Stimulated activated CD4-positive, alpha-beta T cell treated with anti-CD3 and anti-CD28 coated beads, TNF-alpha, amount 100 ng/mL, for 48 hours (primary cell): ENCODE data around the gene GTF2A1.
"Not testable (repeated sequence)": the region's sequence is repeated elsewhere in the genome, so short reads cannot be mapped to it uniquely, and the experiment has no call there.

Experiments used
- DNase-seq, 3 donors: peaks; one replicate each; pipeline ENCODE4 v3.0.0-alpha.2; 2020; ENCODE audit warnings: low read depth in 3 of 3

Gene GTF2A1

DNA sequence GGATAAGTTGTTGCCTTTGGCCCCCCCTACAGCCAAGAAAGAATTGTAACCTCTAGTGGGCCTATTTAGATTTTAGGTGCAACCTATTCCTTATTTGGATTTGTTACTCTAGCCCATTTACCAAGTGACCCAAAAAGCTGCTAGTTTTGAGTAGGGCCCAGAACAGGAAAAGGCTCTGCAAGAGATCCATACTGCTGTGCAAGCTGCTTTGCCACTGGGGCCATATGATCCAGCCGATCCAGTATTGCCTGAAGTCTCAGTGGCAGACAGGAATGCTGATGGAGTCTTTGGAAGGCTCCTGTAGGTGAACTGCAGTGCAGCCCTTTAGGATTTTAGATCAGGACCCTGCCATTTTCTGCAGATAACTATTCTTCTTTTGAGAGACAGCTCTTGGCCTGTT lies 12.9 kb upstream of the GTF2A1 start:
- DNase-seq = no peak

DNA sequence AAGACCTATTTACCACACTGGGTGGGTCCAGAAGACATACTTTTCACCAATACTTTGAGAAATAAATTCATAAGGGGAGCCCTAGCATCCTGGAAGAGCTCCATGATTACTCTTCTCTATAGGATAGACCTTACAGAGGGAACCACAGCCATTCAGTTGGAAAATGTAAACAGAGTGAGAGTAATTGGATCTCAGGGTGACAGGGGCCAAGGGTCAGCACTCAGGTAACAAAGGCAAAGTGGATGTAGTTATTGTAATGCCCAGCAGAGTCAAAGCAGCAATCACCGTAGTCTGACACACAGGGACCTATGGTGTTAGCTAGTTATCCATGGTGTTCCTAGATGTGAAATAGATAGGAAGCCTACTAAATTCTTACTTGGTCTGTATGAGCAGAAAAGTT lies 10.8 kb upstream of the GTF2A1 start:
- no peak for DNase-seq

DNA sequence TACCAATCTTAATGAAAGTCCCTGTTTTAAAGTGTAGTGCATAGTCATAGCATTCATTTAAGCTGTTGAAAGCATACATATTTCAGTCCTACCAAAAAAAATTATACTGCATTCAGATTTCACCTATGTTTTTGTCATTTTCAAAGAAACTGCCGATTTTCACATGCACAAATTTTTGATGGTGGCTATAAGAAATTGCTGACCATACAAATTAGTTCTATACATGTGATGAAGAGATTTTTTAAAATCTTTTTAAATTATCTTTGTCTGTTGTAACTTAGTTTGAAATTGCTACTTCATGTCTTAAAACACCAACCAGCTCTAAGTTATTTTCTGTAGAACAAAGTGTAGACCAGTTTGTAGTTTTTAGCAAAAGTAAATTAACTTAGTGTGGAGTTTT lies 3.5 kb upstream of the GTF2A1 start:
- DNase-seq = no peak

DNA sequence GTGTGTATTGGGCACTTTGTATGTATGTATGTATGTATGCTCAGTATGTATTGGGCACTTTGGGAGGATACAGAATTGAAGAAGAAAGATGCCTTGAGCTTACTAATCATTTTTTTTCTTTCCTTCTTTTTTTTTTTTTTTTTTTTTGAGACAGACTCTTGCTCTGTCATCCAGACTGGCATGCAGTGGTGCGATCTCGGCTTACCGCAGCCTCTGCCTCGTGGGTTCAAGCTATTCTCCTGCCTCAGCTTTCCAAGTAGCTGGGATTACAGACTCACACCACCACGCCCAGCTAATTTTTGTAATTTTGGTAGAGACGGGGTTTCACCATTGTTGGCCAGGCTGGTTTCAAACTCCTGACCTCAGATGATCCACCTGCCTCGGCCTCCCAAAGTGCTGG lies 3.0 kb upstream of the GTF2A1 start:
- DNase-seq = not testable (repeated sequence)

DNA sequence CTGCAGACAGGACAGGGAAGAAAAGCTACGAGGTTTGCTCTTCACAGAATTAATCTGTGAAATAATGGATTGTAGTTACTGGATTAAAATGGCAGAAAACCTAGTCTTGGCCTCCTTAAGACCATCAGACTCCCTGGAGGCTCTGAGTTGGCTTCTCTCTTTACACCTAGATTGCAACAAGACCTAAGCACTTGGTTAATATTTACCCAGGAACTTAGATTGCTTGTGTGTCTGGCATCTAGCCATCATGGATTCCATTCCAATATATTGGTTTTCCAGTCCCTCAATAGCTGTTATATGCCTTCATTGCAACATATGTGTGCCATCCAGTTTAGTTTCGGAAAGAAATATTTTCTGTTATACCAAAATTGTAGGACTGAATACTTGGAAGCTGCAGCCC lies 1.9 kb upstream of the GTF2A1 start:
- no peak for DNase-seq

DNA sequence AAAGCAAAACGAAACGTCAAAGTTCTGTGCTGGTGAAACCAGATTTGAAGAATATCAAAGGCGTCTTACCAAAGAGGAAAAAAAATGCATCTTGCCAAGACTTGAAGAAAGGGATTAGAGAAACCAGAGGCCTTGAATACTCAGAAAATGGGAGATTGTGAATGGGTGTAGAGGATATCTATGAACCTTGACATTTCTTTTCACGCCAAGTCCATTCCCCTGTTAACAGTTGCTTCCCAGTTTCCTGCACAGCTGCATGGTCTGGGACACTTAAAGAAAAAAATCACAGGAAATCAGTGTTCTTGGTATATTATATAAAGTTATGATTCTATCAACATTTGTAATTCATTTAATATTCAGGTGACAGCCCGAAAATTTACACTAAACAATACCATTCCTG lies 1.4 kb upstream of the GTF2A1 start:
- DNase-seq = no peak

DNA sequence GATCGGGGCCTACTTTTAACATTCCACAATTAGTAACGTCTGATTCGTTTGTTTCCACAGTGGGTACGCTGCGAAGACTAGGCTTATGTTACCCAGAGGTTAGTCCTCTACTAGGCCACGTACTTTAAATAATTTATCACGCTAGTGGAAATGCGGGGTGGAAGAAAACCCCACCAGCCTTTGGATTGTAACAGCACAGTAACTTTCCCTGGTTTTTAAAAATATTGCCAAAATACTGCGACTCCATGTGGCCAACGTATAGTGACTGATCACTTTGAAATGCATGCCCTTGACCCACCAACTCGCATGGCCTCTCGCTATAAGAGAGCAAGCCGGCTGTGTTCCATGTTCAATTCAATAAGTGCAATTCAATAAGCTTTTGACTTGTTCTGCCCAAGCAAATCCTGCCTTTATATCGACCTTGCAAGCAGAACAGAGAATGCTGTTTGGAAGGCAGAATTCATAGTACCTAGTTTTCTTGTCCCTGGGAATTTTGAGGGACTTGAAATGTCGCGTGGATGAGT lies 882 bp upstream of the GTF2A1 start:
- no peak for DNase-seq

- DNase-seq = no peak
Measured at GRCh38 chr14:81220580-81220829, 254 bp downstream of the GTF2A1 start.

DNA sequence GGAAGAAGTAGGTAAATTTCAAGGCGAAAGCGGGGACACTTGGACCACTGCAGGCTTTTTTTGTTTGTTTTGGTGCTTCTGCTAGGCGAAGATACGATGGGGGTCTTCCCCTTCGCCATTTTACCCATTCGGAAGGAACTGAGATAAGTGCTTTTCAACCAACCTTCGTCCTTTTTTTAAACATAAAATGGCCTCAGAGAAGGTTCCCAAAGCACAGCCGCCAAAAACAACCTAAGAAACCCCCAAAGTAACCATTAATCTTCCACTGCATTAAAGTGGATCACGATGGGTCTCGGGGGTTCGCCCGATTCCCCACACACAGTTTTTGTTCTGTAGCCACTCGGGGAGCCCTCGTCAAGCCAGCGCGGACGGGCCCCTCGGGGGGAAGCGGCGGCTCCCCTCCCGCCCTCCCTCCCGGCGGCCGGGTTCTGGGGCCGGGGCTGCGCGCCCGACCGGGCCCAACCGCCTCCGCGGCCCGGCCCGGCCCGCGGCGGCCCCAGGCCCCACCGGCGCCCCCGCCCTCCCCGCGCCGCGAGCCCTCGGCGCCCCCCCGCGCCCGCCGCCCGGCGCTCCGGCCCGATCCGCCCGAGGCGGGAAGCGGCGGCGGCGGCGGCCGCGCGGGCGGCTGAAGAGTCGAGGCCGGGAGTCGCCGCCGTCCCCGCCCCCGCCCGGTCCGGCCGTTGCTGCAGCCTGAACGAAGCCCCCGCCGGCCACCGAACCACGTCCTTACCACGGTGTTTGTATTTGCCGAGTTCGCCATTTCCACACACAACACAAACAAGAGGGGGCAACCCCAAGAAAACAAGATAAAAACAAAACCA lies 790 bp downstream of the GTF2A1 start:
- DNase-seq = peak in 1 of 3 donors; percentile 22

DNA sequence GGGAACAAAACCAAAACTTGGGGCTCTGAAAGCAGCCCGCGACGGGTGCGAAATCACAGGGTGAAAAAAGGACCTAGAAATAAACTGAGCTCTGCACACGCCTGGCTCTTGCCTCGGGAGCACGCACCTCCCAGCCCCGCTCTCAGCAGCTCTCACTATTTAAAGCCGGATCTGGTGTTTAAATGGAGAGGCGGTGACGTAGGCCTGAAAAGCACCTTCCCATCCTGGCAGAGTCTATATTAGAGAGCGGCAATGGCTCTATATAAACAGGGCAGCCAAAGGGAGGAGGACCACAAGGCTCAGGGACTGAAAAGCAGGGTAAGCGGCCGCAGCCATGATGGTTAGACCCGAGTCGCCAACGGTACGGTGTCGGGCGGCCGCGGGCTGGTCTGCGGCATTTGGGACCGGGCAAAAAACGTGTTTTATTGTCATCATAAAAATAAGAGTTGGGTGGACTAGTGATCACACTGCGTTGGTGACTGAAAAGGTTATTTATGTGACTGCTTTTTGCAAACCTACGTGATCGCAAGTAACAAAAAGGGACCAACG lies 1.5 kb downstream of the GTF2A1 start:
- peak; percentile 61 to 73 (median 67) for DNase-seq

- no peak for DNase-seq
Measured at GRCh38 chr14:81211844-81212243, 8.9 kb downstream of the GTF2A1 start.

- no peak for DNase-seq
Measured at GRCh38 chr14:81209167-81209836, 11.5 kb downstream of the GTF2A1 start.

- DNase-seq = no peak
Measured at GRCh38 chr14:81208489-81208888, 12.3 kb downstream of the GTF2A1 start.

- DNase-seq = no peak
Measured at GRCh38 chr14:81206115-81206514, 14.6 kb downstream of the GTF2A1 start.

DNA sequence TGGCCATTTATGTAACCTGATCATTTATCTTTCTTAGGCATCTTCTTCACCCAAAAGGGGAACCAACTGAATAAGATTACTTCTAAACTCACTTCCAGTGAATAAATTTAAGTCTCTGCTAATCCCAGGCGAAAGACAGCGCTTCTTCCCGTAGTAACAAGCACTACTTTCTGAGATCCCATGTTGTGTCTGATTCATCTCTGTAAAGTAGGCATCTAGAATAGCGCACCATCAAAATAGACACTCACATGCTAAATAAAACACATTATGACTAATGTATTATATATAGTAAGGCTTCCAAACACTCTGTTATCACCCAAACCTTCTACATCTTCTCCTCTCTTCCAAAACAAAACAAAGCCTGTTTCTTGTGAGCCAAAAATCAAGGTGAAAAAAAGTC lies 15.1 kb downstream of the GTF2A1 start:
- DNase-seq = no peak

DNA sequence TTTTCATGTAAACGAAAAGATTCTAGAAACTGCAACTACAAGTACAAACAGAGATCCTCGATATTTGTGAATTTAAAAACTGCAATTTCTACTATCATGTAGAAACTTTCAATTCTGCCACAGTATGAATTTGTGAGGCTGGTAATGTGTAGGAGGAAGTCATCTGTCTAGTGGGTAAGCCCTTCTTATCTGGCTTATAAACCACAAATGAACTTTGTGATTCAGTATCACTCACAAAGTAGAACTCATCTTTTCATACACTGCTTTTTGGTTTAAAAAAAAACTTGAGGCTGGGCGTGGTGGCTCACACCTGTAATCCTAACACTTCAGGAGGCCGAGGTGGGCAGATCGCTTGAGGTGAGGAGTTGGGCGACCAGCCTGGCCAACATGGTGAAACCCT lies 20.7 kb downstream of the GTF2A1 start:
- no peak for DNase-seq

GRCh38 chr14:81199084-81199483 lies 21.7 kb downstream of the GTF2A1 start:
- no peak for DNase-seq

DNA sequence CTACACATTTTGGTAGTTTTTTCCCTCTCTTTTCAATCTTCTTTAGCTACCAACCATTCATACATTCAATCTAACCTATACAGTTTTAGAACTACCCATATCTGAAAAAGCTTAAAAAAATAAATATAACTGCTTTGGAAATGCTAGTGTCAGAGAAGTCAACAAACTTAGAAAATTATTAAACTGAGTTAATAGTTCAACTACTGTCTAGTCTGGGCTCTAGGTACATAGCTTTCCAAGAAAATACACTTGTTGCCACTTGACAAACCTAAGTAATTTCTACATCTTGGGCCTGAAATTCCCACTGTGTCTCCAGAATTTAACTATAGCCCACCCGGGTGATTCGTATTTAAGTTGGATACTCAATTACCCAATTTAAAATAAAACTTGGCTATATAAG lies 22.1 kb downstream of the GTF2A1 start:
- DNase-seq = no peak

- DNase-seq = no peak
Measured at GRCh38 chr14:81193924-81194633, 26.7 kb downstream of the GTF2A1 start.

- no peak for DNase-seq
Measured at GRCh38 chr14:81192594-81192993, 28.2 kb downstream of the GTF2A1 start.

DNA sequence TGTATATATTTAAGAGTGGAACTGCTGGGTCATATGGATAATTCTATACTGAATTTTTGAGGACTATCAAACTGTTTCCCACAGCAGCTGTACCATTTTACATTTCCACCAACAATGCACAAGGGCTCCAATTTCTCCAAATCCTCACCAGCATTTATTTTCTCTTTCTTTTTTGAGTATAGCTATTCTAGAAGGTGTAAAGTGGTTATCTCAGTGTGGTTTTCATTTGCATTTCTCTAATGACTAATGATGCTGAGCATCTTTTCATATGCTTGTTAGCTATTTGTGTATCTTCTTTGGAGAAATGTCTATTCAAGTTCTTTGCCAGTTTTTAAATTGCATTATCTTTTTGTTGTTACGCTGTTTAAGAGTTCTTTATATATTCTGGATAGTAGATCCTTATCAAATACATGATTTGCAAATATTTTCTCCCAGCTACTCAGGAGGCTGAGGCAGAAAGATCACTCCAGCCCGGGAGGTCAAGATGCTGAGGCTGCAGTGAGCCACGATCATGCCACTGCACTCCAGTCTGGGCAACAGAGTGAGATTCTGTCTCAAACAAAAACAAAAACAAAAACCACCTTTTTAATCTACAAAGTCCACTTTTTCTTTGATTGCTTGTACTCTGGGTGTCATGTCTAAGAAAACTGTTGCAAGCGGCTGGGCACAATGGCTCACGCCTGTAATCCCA lies 32.8 kb downstream of the GTF2A1 start:
- no peak for DNase-seq

DNA sequence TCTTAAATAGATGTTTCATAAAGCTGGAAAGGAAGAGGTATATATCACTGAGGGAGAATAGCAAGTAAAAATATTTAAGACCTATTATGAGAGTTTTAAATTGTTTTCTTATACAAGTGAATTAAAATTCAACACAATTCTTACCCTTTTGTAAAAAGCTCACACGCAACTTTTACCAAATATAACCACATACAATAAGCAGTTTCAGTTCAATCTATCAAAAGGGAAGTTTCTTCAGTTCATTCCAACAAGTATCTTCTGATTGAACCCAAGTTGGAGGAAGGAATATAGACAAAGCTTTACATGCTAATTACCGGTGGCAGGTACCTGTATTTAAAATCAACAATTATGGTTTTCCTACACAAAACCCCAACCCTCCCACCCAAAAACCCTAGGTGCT lies 41.1 kb downstream of the GTF2A1 start:
- no peak for DNase-seq
